ENCODE data around the gene EEF1AKMT4. TPM values are rescaled to one million over a fixed set of nuclear protein-coding genes. Genes with fewer than 3 reads are reported as not detected.

The EEF1AKMT4 gene
- total and polyA plus RNA-seq, 2 of the 4 experiments (the other 2 are of a cell fraction): 2.9 to 3.6 TPM

- Histone ChIP-seq H4K8ac (ENCODE audit: low read depth in 2 of 2, low read length in 2 of 2) (no peak overlapping the region), H3K9ac (ENCODE audit: low read depth, low read length) (no peak overlapping the region), H3K4me1 (ENCODE audit: control insufficient read depth, insufficient read depth, low read length) (no peaks in the 10 kb centered on the region), H3K27me3 (ENCODE audit: control insufficient read depth, insufficient read depth, low read length) (no peaks in the 10 kb centered on the region), H2BK15ac (ENCODE audit: low read depth, low read length) (no peak overlapping the region), H2AFZ (replicated peaks; ENCODE audit: low read length, poor library complexity) (no peak overlapping the region), H3K79me1 (ENCODE audit: low read depth in 1 of 2, low read length in 2 of 2) (peaks cover 25 to 27% of the 10 kb centered on the region in 2 experiments), H3K18ac (ENCODE audit: low read depth, low read length) (no peak overlapping the region), H3K27ac (ENCODE audit: insufficient read depth, low read length) (no peak overlapping the region), H2AK5ac (ENCODE audit: low read depth, low read length) (no peak overlapping the region), H2BK20ac (ENCODE audit: low read depth, low read length) (no peak overlapping the region), H3K36me3 (ENCODE audit: control insufficient read depth, insufficient read depth, low read length) (peaks cover 59% of the 10 kb centered on the region), H3K4me3 (ENCODE audit: insufficient read depth, low read depth, low read length) (no peak overlapping the region), H3K23ac (ENCODE audit: low read depth, low read length) (no peak overlapping the region), H4K5ac (ENCODE audit: low read depth, low read length) (no peak overlapping the region), H4K20me1 (ENCODE audit: insufficient read depth, low read length) (peaks cover 28% of the 10 kb centered on the region), H2BK120ac (ENCODE audit: low read depth, low read length) (no peak overlapping the region), H3K9me3 (ENCODE audit: control insufficient read depth, insufficient read depth, low read length) (no peaks in the 10 kb centered on the region), H3K4ac (ENCODE audit: low read depth, low read length) (no peak overlapping the region), H3K9me1 (ENCODE audit: insufficient read depth, low read length) (no peaks in the 10 kb centered on the region; the same call in 1 of the 2 replicates), H4K91ac (ENCODE audit: insufficient read depth, low read depth, low read length) (no peak overlapping the region), H2BK5ac (ENCODE audit: low read depth, low read length, poor library complexity, severe bottlenecking) (no peak overlapping the region), H3K14ac (replicated peaks; ENCODE audit: low read depth, low read length) (no peak overlapping the region), H3K4me2 (ENCODE audit: low read depth, low read length) (no peak overlapping the region), H3K56ac (ENCODE audit: extremely low read depth, insufficient read depth, low read length) (no peak overlapping the region), H2AK9ac (replicated peaks; ENCODE audit: low read depth, low read length, poor library complexity) (no peak overlapping the region)
- DNase-seq (no peak), ATAC-seq (ENCODE audit: low read depth) (no peak)
- in situ Hi-C loops (cut with MboI; ENCODE audit: low sequenced_read_pairs) (no loop called here), dilution Hi-C loops (cut with HindIII; ENCODE audit: low sequenced_read_pairs, unreplicated experiment) (no loop called here), intact Hi-C loops (cut with micrococcal nuclease) (no loop called here)
- BruUV-seq (replicated peaks): no TSS peak
- POLR2A ChIA-PET (ENCODE audit: unreplicated experiment): no interaction called here
- no peak for TF ChIP-seq BHLHE40 (IDR thresholded peaks at IDR 0.05; ENCODE audit: low read depth, low read length)
- TF ChIP-seq CTCF (conservative IDR thresholded peaks at IDR 0.05; ENCODE audit: low read depth, low read length): no peak
- no peak for TF ChIP-seq NFE2L2 (IDR thresholded peaks at IDR 0.05; ENCODE audit: low read depth, low read length)
- no peak for TF ChIP-seq RFX5 (IDR thresholded peaks at IDR 0.05; ENCODE audit: low read depth, low read length)
- no peak for TF ChIP-seq MXI1 (IDR thresholded peaks at IDR 0.05; ENCODE audit: borderline replicate concordance, low read depth, low read length)
- TF ChIP-seq POLR2A (IDR thresholded peaks at IDR 0.05; ENCODE audit: low read depth, low read length): no peak
- TF ChIP-seq SMC3 (IDR thresholded peaks at IDR 0.05; ENCODE audit: low read depth, low read length): no peak
- WGBS, 2 experiments (ENCODE audit: extremely low coverage in 2 of 2, insufficient read length in 1 of 2): 92% methylated on average over 2 of the region's 9 CpGs; no CpG with 5 or more reads in 1 of the 2 experiments
- CTCF ChIA-PET: no interaction called here
Observed at GRCh38 chr3:184307915-184308314, 58.4 kb downstream of the EEF1AKMT4 start.

Small RNAs within 50 kb of the gene (microRNA-seq; reads per million reads assigned to microRNA genes)
- gene MIR1224 (ENCODE audit: insufficient read depth in 1 of 2, insufficient read length in 1 of 2, unreplicated experiment in 1 of 2): 0 reads per million in 2 experiments

Small RNAs within 50 kb of the gene (small RNA-seq; reads per million reads assigned to genes)
- 0 to 0.08 (median 0) reads per million in 5 experiments for gene MIR1224

Other genes with a start within 250 kb of the EEF1AKMT4 start
- 8.4 and 9.2 TPM in 2 replicates for gene ABCC5, start 231.8 kb upstream of the EEF1AKMT4 start, total RNA-seq (2012; rRNA removed)
- gene ABCC5, start 231.8 kb upstream of the EEF1AKMT4 start, polyA plus RNA-seq (2012; rRNA removed): 16.2 and 17.7 TPM in 2 replicates
- not detected in 2 replicates for gene HTR3D, start 217.9 kb upstream of the EEF1AKMT4 start, total RNA-seq (2012; rRNA removed)
- not detected in 2 replicates for gene HTR3D, start 217.9 kb upstream of the EEF1AKMT4 start, polyA plus RNA-seq (2012; rRNA removed)
- not detected in 2 replicates for gene HTR3C, start 196.6 kb upstream of the EEF1AKMT4 start, total RNA-seq (2012; rRNA removed)
- not detected in 2 replicates for gene HTR3C, start 196.6 kb upstream of the EEF1AKMT4 start, polyA plus RNA-seq (2012; rRNA removed)
- gene HTR3E, start 152.6 kb upstream of the EEF1AKMT4 start, total RNA-seq (2012; rRNA removed): not detected in 2 replicates
- gene HTR3E, start 152.6 kb upstream of the EEF1AKMT4 start, polyA plus RNA-seq (2012; rRNA removed): not detected in 2 replicates
- gene EIF2B5, start 114.3 kb upstream of the EEF1AKMT4 start, total RNA-seq (2012; rRNA removed): 32.5 and 37.6 TPM in 2 replicates
- gene EIF2B5, start 114.3 kb upstream of the EEF1AKMT4 start, polyA plus RNA-seq (2012; rRNA removed): 29.5 and 31.7 TPM in 2 replicates
- gene DVL3, start 94.3 kb upstream of the EEF1AKMT4 start, total RNA-seq (2012; rRNA removed): 23.3 and 24.2 TPM in 2 replicates
- 40.4 and 41.2 TPM in 2 replicates for gene DVL3, start 94.3 kb upstream of the EEF1AKMT4 start, polyA plus RNA-seq (2012; rRNA removed)
- 855 and 876 TPM in 2 replicates for gene AP2M1, start 74.8 kb upstream of the EEF1AKMT4 start, total RNA-seq (2012; rRNA removed)
- 1,065 and 1,068 TPM in 2 replicates for gene AP2M1, start 74.8 kb upstream of the EEF1AKMT4 start, polyA plus RNA-seq (2012; rRNA removed)
- 35.0 and 36.9 TPM in 2 replicates for gene ABCF3, start 63.5 kb upstream of the EEF1AKMT4 start, total RNA-seq (2012; rRNA removed)
- gene ABCF3, start 63.5 kb upstream of the EEF1AKMT4 start, polyA plus RNA-seq (2012; rRNA removed): 58.3 and 59.2 TPM in 2 replicates
- gene VWA5B2, start 20.1 kb upstream of the EEF1AKMT4 start, total RNA-seq (2012; rRNA removed): not detected in 2 replicates
- gene VWA5B2, start 20.1 kb upstream of the EEF1AKMT4 start, polyA plus RNA-seq (2012; rRNA removed): not detected in 2 replicates
- 19.2 and 19.5 TPM in 2 replicates for gene ALG3, start 710 bp upstream of the EEF1AKMT4 start, total RNA-seq (2012; rRNA removed)
- 52.6 and 55.5 TPM in 2 replicates for gene ALG3, start 710 bp upstream of the EEF1AKMT4 start, polyA plus RNA-seq (2012; rRNA removed)
- gene CAMK2N2, start 11.9 kb downstream of the EEF1AKMT4 start, total RNA-seq (2012; rRNA removed): not detected in 2 replicates
- gene CAMK2N2, start 11.9 kb downstream of the EEF1AKMT4 start, polyA plus RNA-seq (2012; rRNA removed): 0.29 and 0.34 TPM in 2 replicates
- gene ECE2, start 26.4 kb downstream of the EEF1AKMT4 start, total RNA-seq (2012; rRNA removed): not detected in 2 replicates
- not detected in 2 replicates for gene ECE2, start 26.4 kb downstream of the EEF1AKMT4 start, polyA plus RNA-seq (2012; rRNA removed)
- 697 and 872 TPM in 2 replicates for gene PSMD2, start 49.6 kb downstream of the EEF1AKMT4 start, total RNA-seq (2012; rRNA removed)
- gene PSMD2, start 49.6 kb downstream of the EEF1AKMT4 start, polyA plus RNA-seq (2012; rRNA removed): 474 and 514 TPM in 2 replicates
- 225 TPM in 2 replicates for gene EIF4G1, start 64.9 kb downstream of the EEF1AKMT4 start, total RNA-seq (2012; rRNA removed)
- gene EIF4G1, start 64.9 kb downstream of the EEF1AKMT4 start, polyA plus RNA-seq (2012; rRNA removed): 274 and 300 TPM in 2 replicates
- 9.7 and 10.8 TPM in 2 replicates for gene FAM131A, start 87.9 kb downstream of the EEF1AKMT4 start, total RNA-seq (2012; rRNA removed)
- gene FAM131A, start 87.9 kb downstream of the EEF1AKMT4 start, polyA plus RNA-seq (2012; rRNA removed): 16.5 and 19.5 TPM in 2 replicates
- 1.9 and 2.9 TPM in 2 replicates for gene CLCN2, start 111.9 kb downstream of the EEF1AKMT4 start, total RNA-seq (2012; rRNA removed)
- 5.7 and 5.8 TPM in 2 replicates for gene CLCN2, start 111.9 kb downstream of the EEF1AKMT4 start, polyA plus RNA-seq (2012; rRNA removed)
- gene POLR2H, start 112.0 kb downstream of the EEF1AKMT4 start, total RNA-seq (2012; rRNA removed): 47.7 and 132 TPM in 2 replicates
- gene POLR2H, start 112.0 kb downstream of the EEF1AKMT4 start, polyA plus RNA-seq (2012; rRNA removed): 103 and 130 TPM in 2 replicates
- not detected in 2 replicates for gene THPO, start 128.5 kb downstream of the EEF1AKMT4 start, total RNA-seq (2012; rRNA removed)
- gene THPO, start 128.5 kb downstream of the EEF1AKMT4 start, polyA plus RNA-seq (2012; rRNA removed): not detected in 2 replicates
- under 0.01 TPM in 1 of 2 replicates, not detected in the other for gene CHRD, start 130.4 kb downstream of the EEF1AKMT4 start, total RNA-seq (2012; rRNA removed)
- gene CHRD, start 130.4 kb downstream of the EEF1AKMT4 start, polyA plus RNA-seq (2012; rRNA removed): 0.09 TPM in 2 replicates

Measured in IMR-90 (cell line).